Breast epithelium (tissue), 3 donors: Measurements from ENCODE around the gene APBA1.

ENCODE experiments used
- CTCF ChIP-seq, 3 donors: fragments of 450-650 bp; IDR thresholded peaks; one replicate each; pipeline ENCODE4 v1.5.1; 2016 to 2017; ENCODE audit warnings: antibody characterized with exemption in 3 of 3, mild to moderate bottlenecking in 3 of 3, moderate library complexity in 3 of 3
- POLR2A ChIP-seq: fragments of 450-650 bp; IDR thresholded peaks from one replicate; pipeline ENCODE4 v1.6.1; 2016; ENCODE audit warnings: antibody characterized with exemption, mild to moderate bottlenecking, moderate library complexity
- POLR2AphosphoS5 ChIP-seq, 3 donors: sonication (generic); formaldehyde crosslinking; IDR thresholded peaks; one replicate each; pipeline ENCODE4 v1.6.1; 2017; ENCODE audit warnings: antibody characterized with exemption in 3 of 3

- TF ChIP-seq CTCF (IDR thresholded peaks at IDR 0.05) (no peak), POLR2AphosphoS5 (IDR thresholded peaks at IDR 0.05) (no peak), POLR2A (no peak)
These were observed 239.5 kb downstream of the APBA1 start for GRCh38 chr9:69432623-69433022.
